Kasumi-1 (cell line): ENCODE results near the gene MRPL37.
A peak's percentile ranks its signal among the peaks of the same experiment; 100 is the strongest.
"Not testable (repeated sequence)": the region's sequence is repeated elsewhere in the genome, so short reads cannot be mapped to it uniquely, and the experiment has no call there.

ENCODE experiments used
- DNase-seq, 2 experiments: peaks; one replicate each; lab custom pipeline; 2025; lab: John Stamatoyannopoulos, UW

MRPL37 gene

GRCh38 chr1:54172614-54173599, 27.1 kb upstream of the MRPL37 start:
- DNase-seq, result peak; percentile 40

GRCh38 chr1:54173681-54174080, 26.3 kb upstream of the MRPL37 start:
- no peak for DNase-seq

GRCh38 chr1:54174106-54174505, 25.9 kb upstream of the MRPL37 start:
- DNase-seq, result no peak

GRCh38 chr1:54176621-54177327, 23.2 kb upstream of the MRPL37 start:
- no peak for DNase-seq

GRCh38 chr1:54177726-54178125, 22.2 kb upstream of the MRPL37 start:
- DNase-seq, result no peak

- DNase-seq, result no peak
Observed at GRCh38 chr1:54178296-54179070, 21.5 kb upstream of the MRPL37 start.

- DNase-seq, result no peak
Observed at GRCh38 chr1:54180701-54181360, 19.1 kb upstream of the MRPL37 start.

- no peak for DNase-seq
Observed at GRCh38 chr1:54186056-54186455, 13.9 kb upstream of the MRPL37 start.

- no peak for DNase-seq
Observed at GRCh38 chr1:54188291-54188690, 11.7 kb upstream of the MRPL37 start.

GRCh38 chr1:54190526-54190925, 9.4 kb upstream of the MRPL37 start:
- no peak for DNase-seq

GRCh38 chr1:54191525-54191924, 8.4 kb upstream of the MRPL37 start:
- DNase-seq, result no peak

GRCh38 chr1:54193453-54193852, 6.5 kb upstream of the MRPL37 start:
- DNase-seq, result no peak

- no peak for DNase-seq
Observed at GRCh38 chr1:54199151-54199764, 709 bp upstream of the MRPL37 start.

- DNase-seq, result no peak
Observed at GRCh38 chr1:54200519-54200997, 591 bp downstream of the MRPL37 start.

- DNase-seq, result no peak
Observed at GRCh38 chr1:54204199-54204598, 4.2 kb downstream of the MRPL37 start.

GRCh38 chr1:54207287-54207686, 7.3 kb downstream of the MRPL37 start:
- no peak for DNase-seq

GRCh38 chr1:54207896-54208295, 7.9 kb downstream of the MRPL37 start:
- DNase-seq, result not testable (repeated sequence)

GRCh38 chr1:54212872-54213271, 12.9 kb downstream of the MRPL37 start:
- peak; percentile 50 to 52 for DNase-seq

- DNase-seq, result no peak
Observed at GRCh38 chr1:54215523-54215922, 15.6 kb downstream of the MRPL37 start.

- DNase-seq, result no peak
Observed at GRCh38 chr1:54218883-54219687, 19.1 kb downstream of the MRPL37 start.
